ENCODE data around the gene ADD3. TPM values are rescaled to one million over a fixed set of nuclear protein-coding genes. Genes with fewer than 3 reads are reported as not detected.

Gene ADD3
- total RNA-seq, 2 experiments from 2014 or later = 85.2 to 85.8 TPM

- Mint-ChIP-seq H3K4me3 (peak overlapping the region; percentile 70), H3K27me3 (ENCODE audit: low read depth) (no peaks in the 10 kb centered on the region), H3K9me3 (no peaks in the 10 kb centered on the region), H3K27ac (peak overlapping the region; percentile 92), H3K36me3 (ENCODE audit: low read depth) (no peaks in the 10 kb centered on the region), H3K4me1 (ENCODE audit: low read depth) (peaks cover 88% of the 10 kb centered on the region)
- CTCF ChIA-PET = interaction anchor here (0.9 to 1.4 kb wide), 5 partner anchors 11 to 26 kb away, joined by 3 to 6 read pairs (median 5); no protein-coding TSS in a partner anchor
- intact Hi-C loops (cut with micrococcal nuclease) = loop anchor here (1.0 to 10.0 kb wide), 7 partner anchors 8 to 797 kb away; partner anchors contain the start of gene PDCD4
- no peak for DNase-seq
Measured at GRCh38 chr10:110077436-110078130, 69.8 kb downstream of the ADD3 start.

GRCh38 chr10:110078317-110078716 lies 70.5 kb downstream of the ADD3 start:
- intact Hi-C loops (cut with micrococcal nuclease) = loop anchor here (10.0 kb wide), 1 partner anchor 796 kb away; the partner anchor contains the start of gene PDCD4
- H3K36me3 Mint-ChIP-seq (ENCODE audit: low read depth) = no peaks in the 10 kb centered on the region
- H3K4me3 Mint-ChIP-seq = peak overlapping the region; percentile 70

GRCh38 chr10:110081911-110082310 lies 74.1 kb downstream of the ADD3 start:
- intact Hi-C loops (cut with micrococcal nuclease) = loop anchor here (1.0 kb wide), 1 partner anchor 8 kb away; no protein-coding TSS in a partner anchor
- Mint-ChIP-seq H3K27me3 (ENCODE audit: low read depth) (no peaks in the 10 kb centered on the region), H3K36me3 (ENCODE audit: low read depth) (peaks cover 1% of the 10 kb centered on the region), H3K27ac (peak overlapping the region; percentile 88), H3K4me1 (ENCODE audit: low read depth) (peaks cover 86% of the 10 kb centered on the region), H3K9me3 (no peaks in the 10 kb centered on the region), H3K4me3 (peak overlapping the region; percentile 46)
- CTCF ChIA-PET = interaction anchor here (0.5 to 1.3 kb wide), 6 partner anchors 11 to 103 kb away, joined by 3 to 5 read pairs (median 4); no protein-coding TSS in a partner anchor
- no peak for DNase-seq

More at GRCh38 chr10:110078317-110078716, 70.5 kb downstream of the ADD3 start:
- Mint-ChIP-seq H3K27me3 (ENCODE audit: low read depth) (no peaks in the 10 kb centered on the region), H3K27ac (peak overlapping the region; percentile 92), H3K9me3 (no peaks in the 10 kb centered on the region), H3K4me1 (ENCODE audit: low read depth) (peaks cover 88% of the 10 kb centered on the region)
- CTCF ChIA-PET = interaction anchor here (0.6 to 1.2 kb wide), 6 partner anchors 12 to 165 kb away, joined by 3 to 6 read pairs (median 3); no protein-coding TSS in a partner anchor
- DNase-seq = no peak

GRCh38 chr10:110083884-110084283 lies 76.1 kb downstream of the ADD3 start:
- peaks cover 84% of the 10 kb centered on the region for H3K4me1 Mint-ChIP-seq (ENCODE audit: low read depth)
- H3K36me3 Mint-ChIP-seq (ENCODE audit: low read depth) = peaks cover 1% of the 10 kb centered on the region
- no peak for DNase-seq
- no peaks in the 10 kb centered on the region for H3K27me3 Mint-ChIP-seq (ENCODE audit: low read depth)
- no peak overlapping the region for H3K4me3 Mint-ChIP-seq
- peak overlapping the region; percentile 70 for H3K27ac Mint-ChIP-seq
- H3K9me3 Mint-ChIP-seq = no peaks in the 10 kb centered on the region
- CTCF ChIA-PET = interaction anchor here (1.2 to 1.4 kb wide), 2 partner anchors 26 to 76 kb away, joined by 3 read pairs; partner anchors contain the start of gene ADD3
- intact Hi-C loops (cut with micrococcal nuclease) = no loop called here

GRCh38 chr10:110087682-110088081 lies 79.9 kb downstream of the ADD3 start:
- Mint-ChIP-seq H3K27ac (no peak overlapping the region), H3K36me3 (ENCODE audit: low read depth) (peaks cover 8% of the 10 kb centered on the region), H3K4me1 (ENCODE audit: low read depth) (peaks cover 80% of the 10 kb centered on the region), H3K9me3 (no peaks in the 10 kb centered on the region), H3K4me3 (no peak overlapping the region), H3K27me3 (ENCODE audit: low read depth) (no peaks in the 10 kb centered on the region)
- intact Hi-C loops (cut with micrococcal nuclease) = no loop called here
- CTCF ChIA-PET = interaction anchor here (1.3 kb wide), 1 partner anchor 21 kb away, joined by 3 read pairs; no protein-coding TSS in a partner anchor
- no peak for DNase-seq

GRCh38 chr10:110088367-110089104 lies 80.8 kb downstream of the ADD3 start:
- no peak for DNase-seq
- CTCF ChIA-PET = interaction anchor here (0.6 to 1.3 kb wide), 3 partner anchors 11 to 58 kb away, joined by 3 to 6 read pairs (median 4); no protein-coding TSS in a partner anchor
- intact Hi-C loops (cut with micrococcal nuclease) = no loop called here
- H3K4me3 Mint-ChIP-seq = no peak overlapping the region
- no peaks in the 10 kb centered on the region for H3K9me3 Mint-ChIP-seq
- peaks cover 74% of the 10 kb centered on the region for H3K4me1 Mint-ChIP-seq (ENCODE audit: low read depth)
- H3K27ac Mint-ChIP-seq = no peak overlapping the region
- peaks cover 8% of the 10 kb centered on the region for H3K36me3 Mint-ChIP-seq (ENCODE audit: low read depth)
- no peaks in the 10 kb centered on the region for H3K27me3 Mint-ChIP-seq (ENCODE audit: low read depth)

- Mint-ChIP-seq H3K4me1 (ENCODE audit: low read depth) (peaks cover 77% of the 10 kb centered on the region), H3K27me3 (ENCODE audit: low read depth) (no peaks in the 10 kb centered on the region), H3K4me3 (no peak overlapping the region), H3K9me3 (no peaks in the 10 kb centered on the region), H3K36me3 (ENCODE audit: low read depth) (peaks cover 7% of the 10 kb centered on the region), H3K27ac (no peak overlapping the region)
- CTCF ChIA-PET = no interaction called here
- no peak for DNase-seq
- intact Hi-C loops (cut with micrococcal nuclease) = loop anchor here (1.0 kb wide), 1 partner anchor 9 kb away; no protein-coding TSS in a partner anchor
Measured at GRCh38 chr10:110091830-110092229, 84.0 kb downstream of the ADD3 start.

GRCh38 chr10:110093722-110094121 lies 85.9 kb downstream of the ADD3 start:
- no peak overlapping the region for H3K27ac Mint-ChIP-seq
- intact Hi-C loops (cut with micrococcal nuclease) = no loop called here
- no peak overlapping the region for H3K4me3 Mint-ChIP-seq

GRCh38 chr10:110094786-110095185 lies 87.0 kb downstream of the ADD3 start:
- no peaks in the 10 kb centered on the region for H3K9me3 Mint-ChIP-seq
- H3K36me3 Mint-ChIP-seq (ENCODE audit: low read depth) = peaks cover 7% of the 10 kb centered on the region
- CTCF ChIA-PET = interaction anchor here (0.6 kb wide), 1 partner anchor 396 kb away, joined by 4 read pairs; no protein-coding TSS in a partner anchor
- intact Hi-C loops (cut with micrococcal nuclease) = no loop called here
- peaks cover 78% of the 10 kb centered on the region for H3K4me1 Mint-ChIP-seq (ENCODE audit: low read depth)
- H3K27me3 Mint-ChIP-seq (ENCODE audit: low read depth) = no peaks in the 10 kb centered on the region
- no peak for DNase-seq
- no peak overlapping the region for H3K27ac Mint-ChIP-seq
- H3K4me3 Mint-ChIP-seq = no peak overlapping the region

More at GRCh38 chr10:110093722-110094121, 85.9 kb downstream of the ADD3 start:
- H3K36me3 Mint-ChIP-seq (ENCODE audit: low read depth) = peaks cover 7% of the 10 kb centered on the region
- no peak for DNase-seq
- CTCF ChIA-PET = no interaction called here
- peaks cover 76% of the 10 kb centered on the region for H3K4me1 Mint-ChIP-seq (ENCODE audit: low read depth)
- H3K9me3 Mint-ChIP-seq = no peaks in the 10 kb centered on the region
- no peaks in the 10 kb centered on the region for H3K27me3 Mint-ChIP-seq (ENCODE audit: low read depth)

GRCh38 chr10:110101464-110102144 lies 93.8 kb downstream of the ADD3 start:
- DNase-seq = no peak
- CTCF ChIA-PET = interaction anchor here (0.6 kb wide), 2 partner anchors 14 to 20 kb away, joined by 4 to 5 read pairs; no protein-coding TSS in a partner anchor
- peak overlapping the region; percentile 89 for H3K27ac Mint-ChIP-seq
- H3K9me3 Mint-ChIP-seq = no peaks in the 10 kb centered on the region
- no peak overlapping the region for H3K4me3 Mint-ChIP-seq
- H3K27me3 Mint-ChIP-seq (ENCODE audit: low read depth) = no peaks in the 10 kb centered on the region
- intact Hi-C loops (cut with micrococcal nuclease) = loop anchor here (1.0 kb wide), 7 partner anchors 9 to 123 kb away; no protein-coding TSS in a partner anchor
- H3K36me3 Mint-ChIP-seq (ENCODE audit: low read depth) = peaks cover 4% of the 10 kb centered on the region
- H3K4me1 Mint-ChIP-seq (ENCODE audit: low read depth) = peaks cover 76% of the 10 kb centered on the region

- intact Hi-C loops (cut with micrococcal nuclease) = no loop called here
- no peak for DNase-seq
- H3K9me3 Mint-ChIP-seq = no peaks in the 10 kb centered on the region
- no peaks in the 10 kb centered on the region for H3K27me3 Mint-ChIP-seq (ENCODE audit: low read depth)
- H3K27ac Mint-ChIP-seq = peak overlapping the region; percentile 89
- peaks cover 76% of the 10 kb centered on the region for H3K4me1 Mint-ChIP-seq (ENCODE audit: low read depth)
- CTCF ChIA-PET = interaction anchor here (0.6 to 2.1 kb wide), 4 partner anchors 27 to 122 kb away, joined by 3 to 5 read pairs (median 4); no protein-coding TSS in a partner anchor
- no peak overlapping the region for H3K4me3 Mint-ChIP-seq
- peaks cover 5% of the 10 kb centered on the region for H3K36me3 Mint-ChIP-seq (ENCODE audit: low read depth)
Measured at GRCh38 chr10:110103921-110104461, 96.2 kb downstream of the ADD3 start.

Data from activated naive CD4-positive, alpha-beta T cell treated with anti-CD3 and anti-CD28 coated beads for 36 hours (primary cell).